Activated CD8-positive, alpha-beta memory T cell treated with anti-CD3 and anti-CD28 coated beads, Interleukin-2, amount 10 ng/mL, durations not matched to agents 7 days and 5 days (primary cell): ENCODE results near the gene FBXO9. TPM values are rescaled to one million over a fixed set of nuclear protein-coding genes. Genes with fewer than 3 reads are reported as not detected.

Experiments used
- ATAC-seq: fragments of 150-1000 bp; cut with Tn5 transposase; one replicate; pipeline ENCODE4 v1.10.0; 2021; ENCODE audit warnings: moderate library complexity
- CTCF ChIA-PET: fragments of 350-600 bp; sonication (Branson Sonifier 250); formaldehyde crosslinking; loops from one replicate; lab custom pipeline; 2021; ENCODE audit warnings: antibody characterized with exemption; lab: Charles Lee
- DNase-seq: peaks from one replicate; pipeline ENCODE4 v3.0.0-alpha.2; 2020
- H3K27ac Mint-ChIP-seq: one replicate; pipeline ENCODE4 v1.8.0; 2021; ENCODE audit warnings: mild to moderate bottlenecking, mixed read lengths
- H3K27me3 Mint-ChIP-seq: one replicate; pipeline ENCODE4 v1.8.0; 2021; ENCODE audit warnings: mixed read lengths
- H3K36me3 Mint-ChIP-seq: one replicate; pipeline ENCODE4 v1.8.0; 2021; ENCODE audit warnings: mild to moderate bottlenecking, mixed read lengths
- H3K4me1 Mint-ChIP-seq: one replicate; pipeline ENCODE4 v1.8.0; 2021; ENCODE audit warnings: mixed read lengths
- H3K4me3 Mint-ChIP-seq: one replicate; pipeline ENCODE4 v1.8.0; 2021; ENCODE audit warnings: mild to moderate bottlenecking, moderate library complexity, mixed read lengths
- H3K9me3 Mint-ChIP-seq: one replicate; pipeline ENCODE4 v1.8.0; 2022; ENCODE audit warnings: low read depth, mixed read lengths
- total RNA-seq, 2 experiments: library from RNA; stranded (reverse); gene quantifications; one replicate each; pipeline ENCODE4 v1.2.3, GENCODE V29; 2021

Gene FBXO9
- total RNA-seq = 10 to 100 TPM; 61.8 to 67.3 TPM

DNA sequence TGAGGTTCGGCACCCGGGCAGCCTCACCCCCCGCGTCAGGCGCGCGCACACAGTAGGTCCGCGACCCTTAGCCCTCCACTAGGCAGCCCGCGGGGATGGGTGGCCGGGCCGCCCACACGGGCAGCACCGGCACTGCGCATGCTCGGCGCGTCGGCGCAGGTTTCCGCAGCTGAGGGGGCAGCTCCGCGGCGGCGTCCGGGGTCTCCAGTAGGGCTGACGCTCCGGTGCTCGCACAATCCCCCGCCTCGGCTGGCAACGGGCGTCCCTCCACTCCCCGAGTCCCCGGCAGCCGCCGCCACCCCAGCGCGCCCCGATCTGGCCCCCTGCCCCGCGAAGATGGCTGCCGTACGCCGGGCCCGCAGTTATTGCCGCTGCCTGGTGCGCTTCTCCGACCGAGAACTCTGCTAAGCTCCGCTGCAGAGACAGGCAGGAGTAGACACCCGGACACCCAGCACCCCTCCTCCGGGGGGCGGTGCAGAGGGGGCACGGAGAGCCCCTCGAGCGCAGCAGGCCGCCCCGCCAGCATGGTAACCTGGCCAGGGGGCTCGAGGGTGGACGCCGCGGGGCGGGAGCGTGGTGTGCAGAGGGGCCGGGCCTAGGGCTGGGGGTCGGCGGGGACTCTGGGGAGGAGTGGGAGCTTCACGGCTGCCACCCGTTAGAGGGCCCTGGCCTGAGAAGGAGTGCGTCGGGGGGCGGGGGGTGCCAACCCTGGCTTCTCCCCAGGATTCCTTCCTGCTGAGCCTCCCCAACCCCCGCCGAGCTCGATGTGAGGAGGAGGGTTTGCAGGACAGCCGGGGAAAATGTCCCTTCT, at the start of gene FBXO9:
TSS of gene FBXO9 (plus strand) at position 139 of the 811 bp plus-strand sequence. CDS start at position 525, 386 bp downstream.
- Mint-ChIP-seq H3K27ac (peak within 1 kb of the TSS; percentile 99), H3K27me3 (no peaks in the 10 kb centered on the region), H3K36me3 (peaks cover 8% of the 10 kb centered on the region), H3K4me1 (peaks cover 46% of the 10 kb centered on the region), H3K4me3 (peak within 1 kb of the TSS; percentile 97), H3K9me3 (no peaks in the 10 kb centered on the region)
- CTCF ChIA-PET = interaction anchor here (0.9 to 1.9 kb wide), 5 partner anchors 17 to 70 kb away, joined by 3 to 4 read pairs (median 4); partner anchors contain the start of gene GSTA4
- ATAC-seq (peak; percentile 75), DNase-seq (peak; percentile 80)

DNA sequence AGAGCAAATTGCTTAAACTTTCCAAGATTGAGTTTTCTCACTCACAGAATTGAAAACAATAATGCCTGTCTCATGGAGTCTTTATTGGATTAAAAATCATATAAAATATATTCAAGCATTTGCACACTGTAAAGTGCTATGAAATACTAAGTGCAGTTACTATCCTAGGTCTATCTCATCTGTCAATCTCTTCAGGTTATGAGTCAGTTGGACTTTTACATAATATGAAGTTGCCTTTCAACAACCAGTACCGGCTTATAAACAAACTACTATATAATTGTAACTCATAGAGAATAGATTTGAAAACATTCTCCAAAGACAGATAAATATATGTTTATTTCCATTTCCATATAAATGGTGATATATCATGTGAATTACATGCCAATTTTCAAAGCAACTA, 49.7 kb upstream of the FBXO9 start:
- CTCF ChIA-PET = interaction anchor here (0.6 kb wide), 1 partner anchor 468 kb away, joined by 3 read pairs; no protein-coding TSS in a partner anchor
- Mint-ChIP-seq H3K4me1 (no peaks in the 10 kb centered on the region), H3K27ac (no peak overlapping the region), H3K9me3 (no peaks in the 10 kb centered on the region), H3K36me3 (peaks cover 13% of the 10 kb centered on the region), H3K27me3 (no peaks in the 10 kb centered on the region), H3K4me3 (no peak overlapping the region)
- DNase-seq (no peak), ATAC-seq (no peak)

DNA sequence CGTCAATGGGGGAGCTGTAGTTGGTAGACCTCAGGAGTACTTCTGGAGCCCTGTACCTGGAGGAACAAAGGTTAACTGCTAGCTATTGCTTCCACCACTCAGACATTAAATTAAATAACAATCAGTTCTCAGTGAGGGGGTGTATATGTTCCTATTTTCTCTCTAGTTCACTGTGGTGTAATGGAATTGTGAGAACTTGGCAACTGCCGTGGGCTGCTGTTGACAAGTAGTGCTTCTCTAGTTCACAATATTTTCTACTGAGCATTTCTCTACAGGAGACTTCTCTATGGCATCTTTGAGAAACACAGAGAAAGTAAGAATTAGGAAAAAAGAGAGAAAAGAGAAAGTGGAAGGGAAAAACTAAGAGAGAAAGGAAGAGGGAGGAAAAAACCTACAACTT, 46.8 kb upstream of the FBXO9 start:
- Mint-ChIP-seq H3K27me3 (no peaks in the 10 kb centered on the region), H3K4me1 (no peaks in the 10 kb centered on the region), H3K4me3 (no peak overlapping the region), H3K27ac (no peak overlapping the region), H3K9me3 (no peaks in the 10 kb centered on the region), H3K36me3 (peaks cover 10% of the 10 kb centered on the region)
- CTCF ChIA-PET = no interaction called here
- no peak for DNase-seq
- no peak for ATAC-seq

DNA sequence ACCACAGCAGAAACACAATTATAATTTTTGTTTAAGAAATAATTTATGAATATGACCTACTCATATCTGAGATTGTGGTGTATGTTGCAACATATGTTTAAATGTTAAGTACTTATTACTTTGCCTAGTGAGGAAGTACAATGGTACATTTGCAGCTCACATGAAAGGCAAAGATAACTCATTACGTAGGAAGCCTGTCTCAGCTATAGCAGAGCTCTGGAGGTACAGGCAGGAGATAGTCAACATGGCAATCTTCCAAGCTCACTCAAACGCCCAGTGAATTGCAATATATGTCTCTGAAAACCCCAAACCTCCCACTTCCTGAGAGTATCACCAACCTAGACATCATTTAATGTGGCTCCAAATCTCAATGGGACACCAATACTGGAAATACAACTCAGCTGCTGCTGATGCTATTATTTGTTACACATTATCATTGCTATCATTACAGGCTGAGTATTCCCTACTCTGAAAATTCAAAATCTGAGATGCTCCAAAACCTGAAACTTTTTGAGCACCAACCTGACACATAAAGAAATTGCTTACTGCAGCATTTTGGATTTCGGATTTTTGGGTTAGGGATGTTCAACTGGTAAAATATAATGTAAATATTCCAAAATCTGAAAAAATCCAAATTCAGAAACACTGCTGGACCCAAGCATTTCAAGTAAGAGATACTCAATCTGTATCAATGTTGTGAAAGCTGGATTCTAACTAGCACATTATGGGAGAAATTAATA, 45.0 kb upstream of the FBXO9 start:
- DNase-seq (no peak), ATAC-seq (no peak)
- Mint-ChIP-seq H3K4me1 (no peaks in the 10 kb centered on the region), H3K27me3 (no peaks in the 10 kb centered on the region), H3K4me3 (no peak overlapping the region), H3K36me3 (peaks cover 10% of the 10 kb centered on the region), H3K27ac (no peak overlapping the region), H3K9me3 (no peaks in the 10 kb centered on the region)
- CTCF ChIA-PET = no interaction called here

DNA sequence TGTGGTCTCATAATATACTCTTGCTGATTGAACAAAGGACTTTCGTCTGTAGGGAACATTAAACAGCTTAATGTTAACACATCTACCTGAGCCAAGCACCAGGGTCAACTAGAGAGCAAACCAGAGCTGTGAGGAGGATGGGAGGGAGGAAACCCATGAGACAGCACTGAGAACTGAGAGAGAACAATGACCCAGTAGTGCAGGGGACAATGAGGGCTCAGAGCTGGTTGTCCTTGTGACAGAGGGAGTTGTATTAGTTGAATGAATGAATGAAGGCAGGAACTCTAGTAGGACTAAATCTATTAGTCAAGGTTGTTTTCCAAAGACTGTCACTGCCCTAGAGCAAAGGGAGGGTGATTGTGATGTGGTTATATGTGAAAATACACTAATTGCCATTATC, 41.9 kb upstream of the FBXO9 start:
- CTCF ChIA-PET = no interaction called here
- H3K36me3 Mint-ChIP-seq = peaks cover 4% of the 10 kb centered on the region
- DNase-seq = no peak
- H3K9me3 Mint-ChIP-seq = no peaks in the 10 kb centered on the region
- no peak overlapping the region for H3K4me3 Mint-ChIP-seq
- ATAC-seq = no peak
- H3K4me1 Mint-ChIP-seq = peaks cover 2% of the 10 kb centered on the region
- no peak overlapping the region for H3K27ac Mint-ChIP-seq
- no peaks in the 10 kb centered on the region for H3K27me3 Mint-ChIP-seq

DNA sequence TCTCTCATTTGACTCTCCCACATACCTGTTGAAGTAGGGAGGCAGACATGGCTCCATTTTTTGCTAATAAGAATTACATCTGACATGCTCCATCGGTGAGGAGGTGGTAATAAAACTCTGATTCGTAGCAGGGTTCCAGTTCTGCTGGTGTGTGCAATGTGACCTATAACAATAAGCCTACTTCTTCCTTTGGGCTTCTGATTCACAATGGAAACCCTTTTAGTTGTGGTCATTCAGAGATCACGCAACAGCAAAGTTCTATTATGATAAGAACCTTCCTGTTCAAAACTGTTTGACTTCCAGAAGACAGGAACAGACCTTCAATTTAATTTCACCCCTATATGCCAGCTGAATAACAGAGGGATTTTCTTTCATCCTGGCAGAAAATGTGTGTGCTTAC, 38.7 kb upstream of the FBXO9 start:
- Mint-ChIP-seq H3K4me1 (peaks cover 4% of the 10 kb centered on the region), H3K36me3 (peaks cover 3% of the 10 kb centered on the region), H3K27ac (no peak overlapping the region), H3K27me3 (no peaks in the 10 kb centered on the region), H3K9me3 (no peaks in the 10 kb centered on the region), H3K4me3 (no peak overlapping the region)
- DNase-seq = no peak
- ATAC-seq = no peak
- CTCF ChIA-PET = no interaction called here

DNA sequence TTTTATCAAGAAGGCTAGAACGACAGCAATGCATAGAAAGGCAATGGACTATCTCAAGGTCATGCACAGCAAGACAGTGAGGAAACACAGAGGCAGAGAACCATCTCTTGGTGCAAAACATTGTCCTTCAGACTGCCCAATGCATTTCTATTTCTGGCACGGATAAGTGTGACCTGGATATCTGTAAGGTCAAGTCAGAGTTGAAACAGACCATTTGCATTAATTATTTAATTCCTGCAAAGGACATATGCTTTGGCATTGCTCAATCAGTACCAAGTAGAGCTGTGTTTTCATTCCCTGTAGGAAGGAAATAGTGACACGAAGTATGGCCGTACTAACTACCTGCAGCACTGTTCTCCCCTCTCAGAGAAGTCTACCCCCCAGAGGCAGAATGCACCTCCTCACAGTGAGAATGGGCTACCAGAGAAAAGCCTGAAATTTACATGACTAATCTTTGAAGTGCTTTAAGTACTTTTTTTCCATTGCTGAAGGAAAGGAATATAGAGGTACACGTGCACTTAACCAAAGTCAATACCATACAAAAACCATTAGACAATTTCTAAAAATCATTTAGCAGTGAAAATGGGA, 38.0 kb upstream of the FBXO9 start:
- CTCF ChIA-PET = no interaction called here
- no peaks in the 10 kb centered on the region for H3K9me3 Mint-ChIP-seq
- no peak overlapping the region for H3K27ac Mint-ChIP-seq
- H3K4me3 Mint-ChIP-seq = no peak overlapping the region
- no peak for DNase-seq
- H3K36me3 Mint-ChIP-seq = peaks cover 3% of the 10 kb centered on the region
- H3K27me3 Mint-ChIP-seq = no peaks in the 10 kb centered on the region
- no peak for ATAC-seq
- peaks cover 4% of the 10 kb centered on the region for H3K4me1 Mint-ChIP-seq

DNA sequence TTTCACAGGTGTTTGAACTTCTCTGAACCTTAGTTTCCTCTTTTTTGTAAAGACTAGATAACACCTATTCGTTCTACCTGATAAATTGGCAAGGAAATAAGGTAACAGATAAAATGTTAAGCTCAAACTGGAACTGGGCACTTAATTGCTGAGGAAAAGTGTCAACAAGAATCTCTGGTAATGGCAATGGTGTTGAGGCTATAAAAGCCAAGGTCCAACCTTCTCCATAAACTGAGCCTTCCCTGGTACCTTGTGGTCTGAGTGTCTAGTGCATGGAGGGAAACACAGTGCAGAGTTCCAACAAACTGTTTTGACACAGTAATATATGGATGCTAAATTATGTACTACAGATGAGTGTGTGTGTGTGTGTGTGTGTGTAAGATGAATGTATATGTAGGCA, 36.7 kb upstream of the FBXO9 start:
- Mint-ChIP-seq H3K4me3 (no peak overlapping the region), H3K9me3 (no peaks in the 10 kb centered on the region), H3K27me3 (no peaks in the 10 kb centered on the region), H3K27ac (no peak overlapping the region), H3K36me3 (peaks cover 3% of the 10 kb centered on the region), H3K4me1 (peaks cover 4% of the 10 kb centered on the region)
- CTCF ChIA-PET = no interaction called here
- ATAC-seq (no peak), DNase-seq (no peak)

DNA sequence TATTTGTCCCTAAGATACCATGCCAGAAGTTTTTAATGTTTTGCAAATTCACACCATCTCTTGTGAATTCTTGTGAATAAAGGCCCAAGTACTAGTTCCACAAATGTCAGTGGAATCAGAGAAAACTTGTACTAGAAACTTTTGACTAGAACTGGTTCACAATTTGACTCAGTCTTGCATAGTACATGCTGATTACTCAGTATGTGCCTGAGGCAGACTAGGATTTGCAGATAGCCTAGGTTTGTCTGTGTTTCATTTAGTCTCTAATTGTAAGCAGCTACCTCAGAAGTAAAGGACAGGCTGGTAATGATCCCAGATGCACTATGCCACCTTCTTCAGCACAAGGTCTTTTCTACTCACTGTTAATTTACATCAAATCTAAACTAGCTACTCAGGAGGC, 35.9 kb upstream of the FBXO9 start:
- no peak overlapping the region for H3K4me3 Mint-ChIP-seq
- DNase-seq = no peak
- H3K4me1 Mint-ChIP-seq = peaks cover 4% of the 10 kb centered on the region
- H3K27me3 Mint-ChIP-seq = no peaks in the 10 kb centered on the region
- no peak for ATAC-seq
- H3K9me3 Mint-ChIP-seq = no peaks in the 10 kb centered on the region
- CTCF ChIA-PET = no interaction called here
- no peak overlapping the region for H3K27ac Mint-ChIP-seq
- H3K36me3 Mint-ChIP-seq = peaks cover 3% of the 10 kb centered on the region

DNA sequence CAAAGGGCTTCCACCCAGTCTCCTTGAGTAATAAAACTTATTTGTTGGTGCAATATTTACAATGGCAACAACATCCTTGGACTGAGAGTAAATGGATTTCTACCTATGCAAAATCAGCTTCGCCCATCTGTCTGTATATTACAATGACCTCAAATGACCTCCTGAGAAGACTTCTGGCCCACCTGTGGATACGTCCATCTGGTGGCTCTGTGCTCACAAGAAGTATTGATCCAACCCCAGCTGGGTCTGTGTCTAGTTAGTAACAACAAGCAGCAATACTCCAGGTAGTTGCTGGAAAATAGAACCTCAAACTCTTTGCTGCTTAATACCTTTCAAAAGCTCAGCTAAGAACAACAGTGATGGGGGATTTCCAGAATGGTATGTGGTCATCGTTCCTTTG, 35.4 kb upstream of the FBXO9 start:
- ATAC-seq (no peak), DNase-seq (no peak)
- peaks cover 4% of the 10 kb centered on the region for H3K4me1 Mint-ChIP-seq
- H3K36me3 Mint-ChIP-seq = peaks cover 5% of the 10 kb centered on the region
- H3K4me3 Mint-ChIP-seq = no peak overlapping the region
- no peaks in the 10 kb centered on the region for H3K27me3 Mint-ChIP-seq
- H3K27ac Mint-ChIP-seq = no peak overlapping the region
- no peaks in the 10 kb centered on the region for H3K9me3 Mint-ChIP-seq
- CTCF ChIA-PET = interaction anchor here (1.0 kb wide), 1 partner anchor 30 kb away, joined by 3 read pairs; no protein-coding TSS in a partner anchor

DNA sequence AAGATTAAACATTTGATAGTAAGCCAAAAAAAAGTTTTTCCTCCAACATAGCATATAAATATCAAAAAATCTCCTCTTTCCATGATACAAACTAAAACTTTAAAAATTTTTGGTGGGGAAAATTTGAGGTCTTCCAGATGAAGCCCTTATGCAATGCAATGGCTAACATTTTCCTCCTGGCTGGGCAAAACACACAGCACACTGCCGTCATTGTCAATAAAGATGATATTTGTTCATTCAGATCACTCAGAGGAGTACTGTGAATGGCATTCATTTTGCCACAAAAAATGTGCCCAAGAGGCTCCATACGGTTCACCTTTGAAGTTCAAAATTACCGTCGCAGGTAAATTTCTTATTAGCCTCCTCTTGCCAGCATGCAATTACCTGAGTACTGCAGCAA, 33.9 kb upstream of the FBXO9 start:
- no peak overlapping the region for H3K4me3 Mint-ChIP-seq
- H3K4me1 Mint-ChIP-seq = peaks cover 4% of the 10 kb centered on the region
- H3K27ac Mint-ChIP-seq = no peak overlapping the region
- ATAC-seq (no peak), DNase-seq (no peak)
- H3K27me3 Mint-ChIP-seq = no peaks in the 10 kb centered on the region
- CTCF ChIA-PET = no interaction called here
- no peaks in the 10 kb centered on the region for H3K9me3 Mint-ChIP-seq
- H3K36me3 Mint-ChIP-seq = peaks cover 7% of the 10 kb centered on the region

DNA sequence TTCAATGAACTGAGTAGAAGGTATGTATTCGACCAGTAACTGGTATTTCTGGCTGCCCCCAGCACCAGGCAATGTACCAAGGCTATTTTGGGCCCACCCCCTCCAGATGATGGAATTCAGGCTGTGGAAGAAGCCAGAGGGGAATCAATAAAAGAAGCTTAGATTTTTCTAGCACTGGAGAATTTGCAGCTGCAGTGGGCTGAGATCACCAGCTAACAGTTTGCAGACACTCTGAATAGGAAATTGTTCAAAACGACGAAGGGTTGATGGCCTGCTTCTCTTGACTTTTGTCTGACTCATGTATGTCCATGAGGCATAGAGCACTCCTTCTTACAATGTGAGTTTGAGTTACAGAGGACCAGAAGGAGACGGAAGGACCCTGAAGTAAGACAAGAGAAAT, 32.4 kb upstream of the FBXO9 start:
- Mint-ChIP-seq H3K27me3 (no peaks in the 10 kb centered on the region), H3K27ac (no peak overlapping the region), H3K4me1 (peaks cover 2% of the 10 kb centered on the region), H3K9me3 (no peaks in the 10 kb centered on the region), H3K36me3 (peaks cover 7% of the 10 kb centered on the region), H3K4me3 (no peak overlapping the region)
- CTCF ChIA-PET = no interaction called here
- no peak for ATAC-seq
- DNase-seq = no peak

DNA sequence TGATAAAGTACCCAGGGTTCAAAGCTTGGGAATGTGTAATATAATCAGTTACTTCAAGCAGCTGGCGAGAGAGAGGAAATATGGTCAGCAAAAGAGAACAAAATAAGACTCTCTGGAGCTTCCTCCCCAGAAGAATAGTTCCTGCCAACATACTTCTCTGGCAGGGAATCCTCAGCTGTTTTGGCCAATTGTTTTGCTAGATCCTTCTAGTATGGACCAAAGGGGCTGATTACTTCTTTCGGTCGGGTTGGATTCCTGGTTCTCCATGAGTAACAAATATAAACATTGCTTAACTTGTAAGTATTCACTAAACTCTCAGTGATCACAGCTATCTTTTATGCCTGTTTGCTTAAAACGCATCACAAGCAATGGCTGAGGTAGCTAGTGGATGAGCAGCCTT, 31.4 kb upstream of the FBXO9 start:
- H3K4me3 Mint-ChIP-seq = no peak overlapping the region
- no peaks in the 10 kb centered on the region for H3K27me3 Mint-ChIP-seq
- no peak for DNase-seq
- H3K36me3 Mint-ChIP-seq = peaks cover 4% of the 10 kb centered on the region
- peaks cover 2% of the 10 kb centered on the region for H3K4me1 Mint-ChIP-seq
- no peak overlapping the region for H3K27ac Mint-ChIP-seq
- ATAC-seq = no peak
- CTCF ChIA-PET = no interaction called here
- H3K9me3 Mint-ChIP-seq = no peaks in the 10 kb centered on the region
